HCT116 (cell line): ENCODE measurements around the gene CPOX.
A peak's percentile ranks its signal among the peaks of the same experiment; 100 is the strongest.

Experiments
- CEBPB ChIP-seq: IDR thresholded peaks from 2 replicates; pipeline ENCODE4 v1.6.1; 2012; ENCODE audit warnings: low read depth
- CTCF ChIP-seq, 3 experiments: fragments of 200-600 bp in 1 of 3; sonication (generic) in 1 of 3; IDR thresholded peaks in 2 of 3; conservative IDR thresholded peaks in 1 of 3; 2 replicates each; pipeline ENCODE4 v1.5.1; 2012 to 2017; ENCODE audit warnings: low read depth in 2 of 3, low read length in 2 of 3, antibody characterized with exemption in 1 of 3, borderline replicate concordance in 1 of 3, control low read depth in 1 of 3, mild to moderate bottlenecking in 1 of 3, mixed read lengths in 1 of 3, mixed run types in 1 of 3, moderate library complexity in 1 of 3; ENCODE audit not compliant: insufficient read depth in 1 of 3
- POLR2A ChIP-seq: IDR thresholded peaks from 2 replicates; pipeline ENCODE4 v1.7.0; 2011; ENCODE audit warnings: borderline replicate concordance; ENCODE audit not compliant: insufficient read depth, insufficient read length; ENCODE audit errors: extremely low read depth
- REST ChIP-seq: IDR thresholded peaks from 2 replicates; pipeline ENCODE4 v1.6.1; 2012; ENCODE audit warnings: low read depth
- SIN3A ChIP-seq: IDR thresholded peaks from 2 replicates; pipeline ENCODE4 v1.6.1; 2012; ENCODE audit warnings: low read depth
- TCF7L2 ChIP-seq: IDR thresholded peaks from 2 replicates; pipeline ENCODE4 v1.7.0; 2011; ENCODE audit warnings: borderline replicate concordance, inconsistent platforms; ENCODE audit not compliant: insufficient read depth, insufficient read length; ENCODE audit errors: extremely low read depth
- YY1 ChIP-seq: IDR thresholded peaks from 2 replicates; pipeline ENCODE4 v1.6.1; 2011; ENCODE audit warnings: low read length, low read depth, moderate library complexity, mild to moderate bottlenecking; ENCODE audit not compliant: insufficient replicate concordance; ENCODE audit errors: extremely low read depth
- ZBTB33 ChIP-seq: IDR thresholded peaks from 2 replicates; pipeline ENCODE4 v1.6.1; 2011; ENCODE audit warnings: mild to moderate bottlenecking, low read length, moderate library complexity; ENCODE audit not compliant: insufficient replicate concordance; ENCODE audit errors: extremely low read depth

DNA sequence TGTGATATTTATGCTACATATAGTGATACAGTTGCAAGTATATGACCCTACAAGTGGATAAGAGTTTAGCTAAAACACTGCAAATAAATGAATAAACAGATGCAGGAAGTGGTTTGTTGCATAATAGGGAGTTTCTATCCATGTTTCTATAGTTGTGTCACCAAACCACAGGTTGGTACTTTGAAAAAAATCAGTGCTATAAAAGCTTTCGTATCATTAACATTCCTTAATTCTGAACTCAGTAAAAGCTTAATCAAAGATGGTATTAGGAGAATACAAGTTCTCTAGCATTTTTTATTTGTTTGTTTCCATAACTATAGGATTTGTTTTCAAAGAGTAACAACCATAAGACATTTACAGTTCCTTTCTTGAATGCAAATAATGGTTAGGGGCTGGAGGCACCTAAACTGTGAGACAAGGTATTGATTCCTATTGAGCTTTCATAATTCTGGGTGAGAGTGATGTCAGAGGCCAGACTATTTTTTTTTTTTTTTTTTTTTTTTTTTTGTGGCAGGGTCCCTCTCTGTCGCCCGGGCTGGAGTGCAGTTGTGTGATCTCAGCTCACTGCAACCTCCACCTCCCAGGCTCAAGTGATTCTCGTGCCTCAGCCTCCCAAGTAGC lies 29.6 kb downstream of the CPOX start:
- TF ChIP-seq YY1 (no peak), CTCF (IDR thresholded peaks at IDR 0.05 in 2 of 3, conservative IDR thresholded peaks at IDR 0.05 in 1 of 3; ENCODE audit: borderline replicate concordance in 1 of 3, insufficient read depth in 1 of 3, low read depth in 2 of 3, low read length in 2 of 3) (no peak), POLR2A (no peak), ZBTB33 (no peak), CEBPB (peak; percentile 94), REST (no peak), TCF7L2 (no peak), SIN3A (no peak)
